Measurements from ENCODE around the gene SEZ6.

The SEZ6 gene

DNA sequence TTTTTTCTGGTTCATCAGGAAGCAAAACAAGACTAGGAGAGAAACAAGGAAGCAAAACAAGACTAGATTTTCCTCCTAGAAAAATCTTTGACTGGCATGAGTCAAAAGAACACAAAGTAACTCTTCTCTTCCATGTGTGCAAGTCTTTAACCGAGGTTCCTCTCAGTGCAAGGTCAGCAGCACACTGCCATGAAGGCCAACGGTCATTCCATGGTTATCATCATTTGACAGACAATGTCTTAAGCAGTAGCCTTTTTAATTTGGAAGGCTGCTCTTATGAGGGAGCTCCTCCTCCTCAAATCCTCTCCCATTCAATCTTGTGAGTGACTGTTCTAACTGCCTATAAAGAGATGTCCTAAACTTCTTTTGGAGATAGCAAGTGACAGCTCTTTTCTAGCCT lies 87.5 kb downstream of the SEZ6 start:
- H3K36me3 ChIP-seq (ENCODE audit: control insufficient read depth in 1 of 2, insufficient read depth in 2 of 2, low read length in 2 of 2), result peaks cover 64 to 77% of the 10 kb centered on the region in 2 donors

DNA sequence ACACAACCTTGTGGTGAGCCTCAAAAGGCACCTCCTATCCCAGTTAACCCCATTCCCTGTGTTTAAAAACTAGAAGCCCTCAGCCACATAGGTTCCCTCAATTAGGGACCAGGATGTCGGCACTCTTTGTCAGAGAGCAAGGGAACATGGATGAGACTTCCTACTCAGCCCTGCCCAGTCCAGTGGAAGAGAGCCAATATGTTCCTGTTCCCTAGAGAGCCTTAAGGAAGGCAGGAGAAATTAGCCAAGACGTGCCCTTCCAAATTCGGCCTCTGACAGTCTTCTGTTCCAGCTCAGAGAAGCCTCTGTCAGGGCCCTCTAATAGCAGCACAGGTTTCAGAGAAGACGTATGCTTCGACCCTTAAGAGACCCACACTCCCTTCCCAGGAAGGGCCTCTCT lies 88.4 kb downstream of the SEZ6 start:
- no peaks in the 10 kb centered on the region for H3K4me1 ChIP-seq (ENCODE audit: control insufficient read depth in 1 of 2, insufficient read depth in 2 of 2, low read length in 2 of 2)
- H3K4me3 ChIP-seq (ENCODE audit: low read depth in 1 of 2, low read length in 2 of 2), result no peak overlapping the region
- H3K9me3 ChIP-seq (ENCODE audit: control insufficient read depth in 1 of 2, low read length in 2 of 2), result no peaks in the 10 kb centered on the region
- H3K27me3 ChIP-seq (ENCODE audit: low read depth, low read length), result no peaks in the 10 kb centered on the region
- no peak overlapping the region for H3K27ac ChIP-seq (ENCODE audit: low read length)
- H3K36me3 ChIP-seq (ENCODE audit: control insufficient read depth in 1 of 2, insufficient read depth in 2 of 2, low read length in 2 of 2), result peaks cover 70 to 85% of the 10 kb centered on the region in 2 donors

More for the DNA sequence above, 87.5 kb downstream of the SEZ6 start:
- Histone ChIP-seq H3K4me1 (ENCODE audit: control insufficient read depth in 1 of 2, insufficient read depth in 2 of 2, low read length in 2 of 2) (no peaks in the 10 kb centered on the region), H3K4me3 (ENCODE audit: low read depth in 1 of 2, low read length in 2 of 2) (no peak overlapping the region), H3K27ac (ENCODE audit: low read length) (no peak overlapping the region), H3K9me3 (ENCODE audit: control insufficient read depth in 1 of 2, low read length in 2 of 2) (no peaks in the 10 kb centered on the region), H3K27me3 (ENCODE audit: low read depth, low read length) (no peaks in the 10 kb centered on the region)

DNA sequence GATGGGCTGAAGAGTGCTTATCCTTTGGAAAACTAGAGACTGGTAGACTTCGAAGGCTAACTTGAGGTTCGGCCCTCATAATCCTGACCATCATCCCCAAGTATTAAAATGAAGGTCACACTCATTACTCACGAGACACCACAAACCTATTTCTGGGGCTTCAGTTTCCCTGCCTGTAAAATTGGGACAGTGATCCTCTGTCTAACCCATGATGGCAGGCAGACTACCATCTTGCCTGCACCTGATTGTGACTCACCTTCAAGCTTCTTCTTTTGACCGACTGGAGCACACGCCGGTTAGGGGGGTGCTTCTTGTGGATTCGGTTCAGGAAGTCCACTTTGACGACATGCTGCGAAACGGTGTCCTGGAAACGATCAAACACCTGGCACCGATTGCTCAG lies 88.8 kb downstream of the SEZ6 start:
- Histone ChIP-seq H3K4me3 (ENCODE audit: low read depth in 1 of 2, low read length in 2 of 2) (no peak overlapping the region), H3K27ac (ENCODE audit: low read length) (no peak overlapping the region), H3K27me3 (ENCODE audit: low read depth, low read length) (no peaks in the 10 kb centered on the region), H3K9me3 (ENCODE audit: control insufficient read depth in 1 of 2, low read length in 2 of 2) (no peaks in the 10 kb centered on the region), H3K4me1 (ENCODE audit: control insufficient read depth in 1 of 2, insufficient read depth in 2 of 2, low read length in 2 of 2) (no peaks in the 10 kb centered on the region), H3K36me3 (ENCODE audit: control insufficient read depth in 1 of 2, insufficient read depth in 2 of 2, low read length in 2 of 2) (peaks cover 74 to 90% of the 10 kb centered on the region in 2 donors)

DNA sequence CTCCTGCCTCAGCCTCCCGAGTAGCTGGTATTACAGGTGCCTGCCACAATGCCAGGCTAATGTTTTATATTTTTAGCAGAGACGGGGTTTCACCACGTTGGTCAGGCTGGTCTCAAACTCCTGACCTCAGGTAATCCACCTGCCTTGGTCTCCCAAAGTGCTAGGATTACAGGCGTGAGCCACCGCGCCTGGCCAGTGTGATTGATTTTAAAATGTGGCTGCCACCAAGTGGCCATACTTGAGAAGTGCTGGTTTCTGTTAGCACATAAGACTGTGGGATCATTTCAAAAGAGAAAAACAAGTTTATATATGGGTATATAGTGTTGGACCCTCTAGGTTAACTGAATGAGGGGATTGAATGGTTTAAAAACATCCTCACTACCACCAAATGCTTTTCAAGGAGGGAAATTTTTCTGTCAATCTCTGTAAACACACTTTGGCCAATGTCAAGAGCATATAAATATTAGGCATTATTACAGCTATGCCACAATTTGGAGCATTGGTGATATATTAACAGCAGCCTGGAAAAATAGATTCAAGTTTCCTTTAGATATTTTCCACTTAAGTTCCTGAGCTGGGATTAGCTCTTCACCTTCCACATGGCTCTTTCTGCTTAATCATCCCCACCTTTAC lies 89.4 kb downstream of the SEZ6 start:
- Histone ChIP-seq H3K36me3 (ENCODE audit: control insufficient read depth in 1 of 2, insufficient read depth in 2 of 2, low read length in 2 of 2) (peaks cover 76 to 91% of the 10 kb centered on the region in 2 donors), H3K27me3 (ENCODE audit: low read depth, low read length) (no peaks in the 10 kb centered on the region), H3K27ac (ENCODE audit: low read length) (no peak overlapping the region), H3K4me3 (ENCODE audit: low read depth in 1 of 2, low read length in 2 of 2) (no peak overlapping the region), H3K4me1 (ENCODE audit: control insufficient read depth in 1 of 2, insufficient read depth in 2 of 2, low read length in 2 of 2) (no peaks in the 10 kb centered on the region), H3K9me3 (ENCODE audit: control insufficient read depth in 1 of 2, low read length in 2 of 2) (no peaks in the 10 kb centered on the region)

DNA sequence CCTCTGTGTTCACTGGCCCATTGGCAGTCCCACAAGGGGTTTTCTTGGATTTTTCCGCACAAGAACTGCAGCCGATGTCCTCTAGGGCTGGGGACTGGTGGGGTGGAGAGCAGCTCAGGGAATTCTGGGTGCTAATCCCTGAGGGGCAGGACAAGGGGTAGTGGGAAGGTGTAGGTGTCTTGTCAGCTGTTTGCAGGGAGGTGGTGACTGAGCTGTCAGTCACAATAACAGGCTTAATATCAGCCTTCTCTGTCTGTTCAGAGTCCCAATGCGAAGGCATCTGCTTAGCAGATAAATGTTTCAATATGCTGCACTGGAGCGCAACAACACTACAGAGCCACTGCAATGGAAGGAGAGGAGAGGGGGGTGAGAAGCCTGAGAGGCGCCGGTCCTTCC lies 92.9 kb downstream of the SEZ6 start:
- Histone ChIP-seq H3K36me3 (ENCODE audit: control insufficient read depth in 1 of 2, insufficient read depth in 2 of 2, low read length in 2 of 2) (peaks cover 81 to 85% of the 10 kb centered on the region in 2 donors), H3K27ac (ENCODE audit: low read length) (no peak overlapping the region), H3K27me3 (ENCODE audit: low read depth, low read length) (no peaks in the 10 kb centered on the region), H3K4me1 (ENCODE audit: control insufficient read depth in 1 of 2, insufficient read depth in 2 of 2, low read length in 2 of 2) (peaks cover 1 to 14% of the 10 kb centered on the region in 2 donors), H3K9me3 (ENCODE audit: control insufficient read depth in 1 of 2, low read length in 2 of 2) (no peaks in the 10 kb centered on the region), H3K4me3 (ENCODE audit: low read depth in 1 of 2, low read length in 2 of 2) (no peak overlapping the region)

DNA sequence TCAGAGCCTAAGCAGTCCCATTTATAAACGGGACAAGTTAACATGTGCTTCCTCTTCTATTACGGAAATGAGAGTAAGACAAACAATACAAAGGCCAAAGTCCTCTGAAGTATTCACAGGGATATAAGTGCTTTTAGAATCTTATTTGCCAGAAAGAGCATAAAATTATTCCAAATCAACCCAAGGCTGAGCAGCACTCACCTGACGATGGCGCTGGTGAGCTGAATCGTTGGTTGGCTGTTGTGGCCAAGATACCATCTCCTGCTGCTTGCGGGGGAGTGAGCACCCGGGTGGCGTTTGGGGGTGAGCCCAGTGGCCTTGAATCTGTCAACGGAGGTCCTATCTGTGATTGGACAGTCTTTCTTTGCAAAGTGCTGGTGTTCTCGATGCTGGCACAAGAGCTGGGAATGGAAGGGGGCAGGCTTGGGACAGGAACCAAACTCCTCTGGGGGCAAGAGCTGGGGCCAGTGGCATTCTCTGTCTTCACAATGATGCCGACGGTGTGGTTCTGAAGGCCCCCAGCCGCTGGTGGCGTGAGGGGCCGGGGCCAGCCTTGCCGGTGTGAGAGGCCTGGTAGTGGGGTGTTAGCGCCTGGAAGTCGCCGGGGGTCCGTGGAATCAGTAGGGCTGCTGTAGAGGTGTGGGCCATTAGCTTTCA lies 93.4 kb downstream of the SEZ6 start:
- H3K9me3 ChIP-seq (ENCODE audit: control insufficient read depth in 1 of 2, low read length in 2 of 2), result no peaks in the 10 kb centered on the region
- peaks cover 78 to 82% of the 10 kb centered on the region in 2 donors for H3K36me3 ChIP-seq (ENCODE audit: control insufficient read depth in 1 of 2, insufficient read depth in 2 of 2, low read length in 2 of 2)
- no peak overlapping the region for H3K4me3 ChIP-seq (ENCODE audit: low read depth in 1 of 2, low read length in 2 of 2)
- H3K27ac ChIP-seq (ENCODE audit: low read length), result no peak overlapping the region
- H3K27me3 ChIP-seq (ENCODE audit: low read depth, low read length), result no peaks in the 10 kb centered on the region
- peaks cover 4 to 19% of the 10 kb centered on the region in 2 donors for H3K4me1 ChIP-seq (ENCODE audit: control insufficient read depth in 1 of 2, insufficient read depth in 2 of 2, low read length in 2 of 2)

DNA sequence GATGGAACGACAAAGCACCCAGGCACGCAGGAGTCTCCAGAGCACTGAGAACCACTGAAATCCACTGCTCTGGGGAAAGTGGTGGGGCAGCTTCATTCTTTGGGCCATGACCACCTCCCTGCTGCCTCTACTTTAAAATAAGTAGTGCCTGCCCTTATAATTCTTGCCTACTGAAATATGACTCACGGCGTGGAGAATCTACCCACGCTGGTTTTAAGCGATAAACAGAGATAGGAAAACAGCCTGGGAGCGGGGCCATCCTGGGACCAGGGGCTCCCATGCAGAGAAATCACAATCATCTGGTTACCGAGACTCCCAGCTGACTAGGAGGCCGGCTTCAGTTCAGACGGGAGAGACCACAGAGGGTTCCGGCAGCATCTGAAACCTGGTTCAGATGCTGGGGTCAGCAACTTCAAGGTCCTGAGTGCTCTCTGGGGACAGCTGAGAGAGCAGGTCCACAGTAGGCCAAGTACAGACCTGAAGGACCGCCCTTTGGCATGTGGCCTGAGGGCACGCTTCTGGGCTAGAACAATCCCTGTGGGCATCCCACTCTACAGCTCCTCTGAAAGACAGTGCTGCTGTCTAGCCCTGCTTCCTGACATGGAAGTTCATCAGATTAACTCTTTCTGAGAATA lies 94.3 kb downstream of the SEZ6 start:
- H3K4me1 ChIP-seq (ENCODE audit: control insufficient read depth in 1 of 2, insufficient read depth in 2 of 2, low read length in 2 of 2), result peaks cover 4 to 28% of the 10 kb centered on the region in 2 donors
- no peaks in the 10 kb centered on the region for H3K9me3 ChIP-seq (ENCODE audit: control insufficient read depth in 1 of 2, low read length in 2 of 2)
- no peaks in the 10 kb centered on the region for H3K27me3 ChIP-seq (ENCODE audit: low read depth, low read length)
- H3K27ac ChIP-seq (ENCODE audit: low read length), result no peak overlapping the region
- H3K4me3 ChIP-seq (ENCODE audit: low read depth in 1 of 2, low read length in 2 of 2), result no peak overlapping the region
- H3K36me3 ChIP-seq (ENCODE audit: control insufficient read depth in 1 of 2, insufficient read depth in 2 of 2, low read length in 2 of 2), result peaks cover 76 to 84% of the 10 kb centered on the region in 2 donors

DNA sequence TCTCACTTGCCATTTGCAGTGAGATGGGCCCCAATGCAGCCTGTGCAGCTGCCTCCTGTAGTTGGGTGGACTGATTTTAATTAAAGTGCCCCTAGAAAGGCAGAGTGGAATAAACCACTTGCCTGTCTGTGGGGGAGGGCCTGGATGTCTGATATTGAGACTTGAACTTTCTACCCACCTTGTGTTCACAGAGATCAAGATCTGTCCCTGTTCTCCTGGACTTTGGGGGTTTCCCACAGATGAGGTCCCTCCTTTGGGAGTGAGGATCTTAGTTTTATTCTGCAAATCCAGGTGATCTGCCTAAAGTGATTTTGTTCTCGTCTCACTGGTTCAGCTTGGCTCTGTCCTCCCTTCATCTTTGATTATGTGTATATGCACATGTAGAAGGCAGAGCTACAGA lies 95.3 kb downstream of the SEZ6 start:
- Histone ChIP-seq H3K4me1 (ENCODE audit: control insufficient read depth in 1 of 2, insufficient read depth in 2 of 2, low read length in 2 of 2) (peaks cover 4 to 34% of the 10 kb centered on the region in 2 donors), H3K9me3 (ENCODE audit: control insufficient read depth in 1 of 2, low read length in 2 of 2) (no peaks in the 10 kb centered on the region), H3K27ac (ENCODE audit: low read length) (no peak overlapping the region), H3K36me3 (ENCODE audit: control insufficient read depth in 1 of 2, insufficient read depth in 2 of 2, low read length in 2 of 2) (peaks cover 74 to 83% of the 10 kb centered on the region in 2 donors), H3K27me3 (ENCODE audit: low read depth, low read length) (no peaks in the 10 kb centered on the region), H3K4me3 (ENCODE audit: low read depth in 1 of 2, low read length in 2 of 2) (no peak overlapping the region)

DNA sequence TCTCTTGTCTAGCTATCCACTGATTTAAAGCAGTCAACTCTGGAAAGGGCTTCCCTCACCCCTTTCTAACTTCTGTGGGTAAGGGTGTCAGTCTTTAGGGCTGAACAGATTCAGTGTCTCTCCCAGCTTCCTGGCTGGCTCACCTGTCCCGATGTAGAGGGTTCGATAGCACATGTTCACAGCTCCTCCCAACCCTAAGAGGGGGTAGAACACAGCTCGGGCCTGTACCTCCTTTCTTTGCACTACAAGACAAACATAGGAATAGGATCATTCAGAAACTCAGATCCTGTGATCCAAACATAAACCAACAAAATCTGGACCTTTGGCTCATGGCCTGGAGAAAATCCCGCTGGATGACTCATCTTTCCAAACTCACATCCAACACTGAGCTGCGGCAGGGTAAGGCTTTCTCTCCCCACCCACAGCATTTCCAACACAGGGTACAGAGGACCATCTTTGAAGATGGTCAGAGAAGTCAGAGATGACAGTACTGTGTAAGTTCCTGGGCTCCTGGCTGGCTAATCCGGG lies 97.1 kb downstream of the SEZ6 start:
- H3K4me3 ChIP-seq (ENCODE audit: low read depth in 1 of 2, low read length in 2 of 2), result peak overlapping the region in 1 of 2 donors; percentile 25
- H3K27me3 ChIP-seq (ENCODE audit: low read depth, low read length), result no peaks in the 10 kb centered on the region
- no peaks in the 10 kb centered on the region for H3K9me3 ChIP-seq (ENCODE audit: control insufficient read depth in 1 of 2, low read length in 2 of 2)
- peaks cover 4 to 34% of the 10 kb centered on the region in 2 donors for H3K4me1 ChIP-seq (ENCODE audit: control insufficient read depth in 1 of 2, insufficient read depth in 2 of 2, low read length in 2 of 2)
- peaks cover 60 to 67% of the 10 kb centered on the region in 2 donors for H3K36me3 ChIP-seq (ENCODE audit: control insufficient read depth in 1 of 2, insufficient read depth in 2 of 2, low read length in 2 of 2)
- H3K27ac ChIP-seq (ENCODE audit: low read length), result peak overlapping the region; percentile 81

DNA sequence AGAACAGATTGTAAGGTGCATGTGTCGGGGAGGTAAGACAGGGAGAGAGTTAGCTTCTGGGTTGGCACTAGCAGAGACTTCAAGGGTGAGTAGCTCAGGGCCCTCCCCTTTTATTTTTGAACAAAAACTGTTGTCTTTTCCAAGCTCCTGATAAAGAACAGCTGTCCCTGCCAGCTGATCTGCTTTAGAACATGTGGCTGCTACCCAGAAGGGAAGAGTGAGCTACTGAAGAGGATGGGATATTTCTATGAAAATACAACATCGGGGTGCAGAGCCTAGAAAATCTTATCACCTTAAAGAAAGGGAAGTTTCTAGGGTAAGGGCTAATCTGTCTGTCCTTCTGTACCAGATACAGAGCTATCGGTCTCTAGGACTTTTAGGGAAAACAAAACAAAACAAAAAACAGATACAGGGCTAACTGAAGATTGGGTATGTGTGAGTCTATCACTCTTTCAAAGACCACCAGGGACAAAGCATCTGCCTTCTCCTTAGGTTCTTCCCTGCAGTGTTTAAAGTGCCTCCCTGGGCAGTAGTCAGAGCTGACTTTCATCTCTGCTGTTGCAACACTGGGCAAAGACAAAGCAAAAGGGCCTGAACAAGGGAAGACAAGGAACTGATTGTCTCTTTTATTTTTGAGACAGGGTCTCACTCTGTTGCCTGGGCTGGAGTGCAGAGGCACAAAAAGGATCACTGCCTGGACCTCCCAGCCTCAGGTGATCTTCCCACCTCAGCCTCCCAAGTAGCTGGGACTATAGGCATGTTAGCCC lies 97.9 kb downstream of the SEZ6 start:
- H3K9me3 ChIP-seq (ENCODE audit: control insufficient read depth in 1 of 2, low read length in 2 of 2), result no peaks in the 10 kb centered on the region
- peaks cover 52 to 59% of the 10 kb centered on the region in 2 donors for H3K36me3 ChIP-seq (ENCODE audit: control insufficient read depth in 1 of 2, insufficient read depth in 2 of 2, low read length in 2 of 2)
- H3K27ac ChIP-seq (ENCODE audit: low read length), result peak overlapping the region; percentile 81
- H3K27me3 ChIP-seq (ENCODE audit: low read depth, low read length), result no peaks in the 10 kb centered on the region
- H3K4me3 ChIP-seq (ENCODE audit: low read depth in 1 of 2, low read length in 2 of 2), result peak overlapping the region in 1 of 2 donors; percentile 25
- H3K4me1 ChIP-seq (ENCODE audit: control insufficient read depth in 1 of 2, insufficient read depth in 2 of 2, low read length in 2 of 2), result peaks cover 8 to 39% of the 10 kb centered on the region in 2 donors

Data from muscle layer of duodenum (tissue), 2 donors.